Fibroblast of mammary gland (primary cell): ENCODE results near the gene HDAC1.

Experiments used
- DNase-seq: peaks from one replicate; pipeline ENCODE4 v3.0.0-alpha.2; 2010; ENCODE audit warnings: low read depth
- H3K4me3 ChIP-seq: 2 replicates; pipeline ENCODE4 v1.5.1; 2011; ENCODE audit warnings: low read depth, mild to moderate bottlenecking, low read length, moderate library complexity; ENCODE audit not compliant: control insufficient read depth
- TF ChIP-seq, protein P1 (sequence below): conservative IDR thresholded peaks from 2 replicates; pipeline ENCODE4 v1.5.1; 2011; ENCODE audit warnings: low read depth, low read length, inconsistent platforms; ENCODE audit not compliant: control insufficient read depth, insufficient read depth

The HDAC1 gene

DNA sequence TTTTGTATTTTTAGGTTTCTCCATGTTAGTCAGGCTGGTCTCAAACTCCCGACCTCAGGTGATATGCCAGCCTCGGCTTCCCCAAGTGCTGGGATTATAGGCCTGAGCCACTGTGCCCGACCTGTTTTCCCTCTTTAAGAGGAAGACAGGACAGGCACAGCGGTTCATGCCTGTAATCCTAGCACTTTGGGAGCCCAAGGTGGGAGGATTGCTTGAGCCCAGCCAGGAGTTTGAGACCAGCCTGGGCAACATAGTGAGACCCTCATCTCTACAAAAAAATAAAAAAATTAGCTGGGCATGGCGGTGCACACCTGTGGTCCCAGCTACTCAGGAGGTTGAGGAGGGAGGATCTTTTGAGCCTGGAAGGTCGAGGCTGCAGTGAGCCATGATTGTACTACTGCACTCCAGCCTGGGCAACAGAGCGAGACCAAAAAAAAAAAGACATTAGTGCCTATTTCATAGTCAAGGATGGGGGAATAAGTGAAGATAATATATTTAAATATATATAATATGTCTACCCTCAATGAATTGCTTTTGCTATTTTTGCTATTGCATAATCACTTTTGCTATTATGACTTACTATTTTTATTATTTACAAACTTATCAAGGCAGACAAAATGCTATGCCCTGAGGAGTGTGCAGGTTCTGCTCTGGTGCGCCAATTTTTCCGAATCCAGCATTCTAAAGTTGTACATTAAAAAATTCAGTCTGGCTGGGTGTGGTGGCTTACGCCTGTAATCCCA lies 26.4 kb downstream of the HDAC1 start:
- TF ChIP-seq, protein P1, sequence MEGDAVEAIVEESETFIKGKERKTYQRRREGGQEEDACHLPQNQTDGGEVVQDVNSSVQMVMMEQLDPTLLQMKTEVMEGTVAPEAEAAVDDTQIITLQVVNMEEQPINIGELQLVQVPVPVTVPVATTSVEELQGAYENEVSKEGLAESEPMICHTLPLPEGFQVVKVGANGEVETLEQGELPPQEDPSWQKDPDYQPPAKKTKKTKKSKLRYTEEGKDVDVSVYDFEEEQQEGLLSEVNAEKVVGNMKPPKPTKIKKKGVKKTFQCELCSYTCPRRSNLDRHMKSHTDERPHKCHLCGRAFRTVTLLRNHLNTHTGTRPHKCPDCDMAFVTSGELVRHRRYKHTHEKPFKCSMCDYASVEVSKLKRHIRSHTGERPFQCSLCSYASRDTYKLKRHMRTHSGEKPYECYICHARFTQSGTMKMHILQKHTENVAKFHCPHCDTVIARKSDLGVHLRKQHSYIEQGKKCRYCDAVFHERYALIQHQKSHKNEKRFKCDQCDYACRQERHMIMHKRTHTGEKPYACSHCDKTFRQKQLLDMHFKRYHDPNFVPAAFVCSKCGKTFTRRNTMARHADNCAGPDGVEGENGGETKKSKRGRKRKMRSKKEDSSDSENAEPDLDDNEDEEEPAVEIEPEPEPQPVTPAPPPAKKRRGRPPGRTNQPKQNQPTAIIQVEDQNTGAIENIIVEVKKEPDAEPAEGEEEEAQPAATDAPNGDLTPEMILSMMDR: no peak
- no peak overlapping the region for H3K4me3 ChIP-seq
- no peak for DNase-seq

DNA sequence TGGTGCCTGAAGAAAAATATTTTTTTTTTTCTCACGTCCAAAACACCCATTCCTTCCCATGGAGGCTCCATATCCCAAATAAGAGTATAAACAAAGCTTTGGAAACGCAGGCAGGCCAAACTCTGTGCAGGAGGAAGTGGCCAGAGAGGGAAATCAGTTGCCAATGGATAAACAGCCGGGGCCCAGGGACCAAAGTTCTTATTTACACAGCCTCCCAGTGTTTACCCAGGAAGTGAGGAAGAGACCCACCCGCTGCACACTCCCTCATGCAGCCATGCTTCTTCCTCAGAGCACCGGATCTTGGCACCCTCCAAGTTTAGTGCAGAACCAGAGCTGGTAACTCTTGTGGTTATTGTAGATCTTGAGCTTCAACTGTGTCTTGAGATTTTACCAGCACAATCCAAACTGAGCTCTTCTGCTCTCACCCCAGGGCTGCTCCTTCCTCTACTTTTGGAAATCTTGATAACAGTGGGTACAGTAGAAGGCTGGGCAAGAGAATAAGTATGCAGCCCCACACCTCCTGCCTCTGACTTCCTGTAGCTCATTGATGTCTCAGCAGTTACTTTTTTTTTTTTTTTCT lies 29.9 kb downstream of the HDAC1 start:
- no peak for DNase-seq
- TF ChIP-seq, protein P1: no peak

DNA sequence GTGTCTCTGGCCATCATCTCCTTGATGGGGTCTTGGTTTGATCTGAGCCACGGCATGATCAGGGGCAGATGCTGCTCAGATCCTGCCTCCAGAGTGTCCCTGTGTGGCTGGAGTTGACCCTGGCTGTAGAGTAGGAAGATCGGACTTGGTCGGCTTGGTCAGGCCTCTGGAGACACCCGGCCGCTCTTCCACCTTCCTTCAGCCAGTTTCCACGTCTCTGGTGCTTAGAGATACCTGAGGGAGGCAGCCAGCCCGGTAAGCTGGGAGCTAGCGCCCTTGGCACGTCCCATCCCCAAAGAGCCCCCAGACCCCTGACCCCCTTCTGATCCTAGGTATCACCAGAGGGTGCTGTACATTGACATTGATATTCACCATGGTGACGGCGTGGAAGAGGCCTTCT lies 35.3 kb downstream of the HDAC1 start:
- TF ChIP-seq, protein P1: no peak
- H3K4me3 ChIP-seq: no peak overlapping the region
- DNase-seq: no peak

More for the DNA sequence above, 29.9 kb downstream of the HDAC1 start:
- H3K4me3 ChIP-seq: no peak overlapping the region

DNA sequence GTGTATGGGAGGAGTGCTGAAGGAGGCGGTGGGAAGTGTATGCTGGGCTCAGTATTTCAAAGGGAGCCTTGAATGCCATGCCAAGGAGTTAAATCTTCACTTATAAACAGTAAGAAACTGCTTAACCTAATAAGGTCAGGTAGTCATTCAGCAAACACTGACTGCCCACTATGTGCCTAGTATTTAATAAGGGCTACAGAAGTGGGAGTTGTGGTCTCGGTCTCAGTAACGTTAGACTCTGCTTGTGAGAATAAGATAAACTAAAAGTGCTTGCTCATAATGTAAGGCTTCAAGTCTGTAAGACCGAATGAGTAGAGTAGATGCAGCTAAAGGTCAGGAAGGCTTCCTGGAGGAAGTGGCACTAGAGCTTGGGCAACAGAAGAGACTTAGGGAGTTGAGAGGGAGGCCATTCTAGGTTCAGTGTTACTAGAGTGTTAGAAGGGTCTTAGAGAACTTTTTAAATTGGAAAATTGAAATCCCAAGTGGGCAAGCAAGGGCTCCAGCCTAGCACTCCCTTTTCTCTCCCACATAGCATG lies 38.1 kb downstream of the HDAC1 start:
- no peak for DNase-seq
- H3K4me3 ChIP-seq: no peak overlapping the region
- TF ChIP-seq, protein P1: no peak

DNA sequence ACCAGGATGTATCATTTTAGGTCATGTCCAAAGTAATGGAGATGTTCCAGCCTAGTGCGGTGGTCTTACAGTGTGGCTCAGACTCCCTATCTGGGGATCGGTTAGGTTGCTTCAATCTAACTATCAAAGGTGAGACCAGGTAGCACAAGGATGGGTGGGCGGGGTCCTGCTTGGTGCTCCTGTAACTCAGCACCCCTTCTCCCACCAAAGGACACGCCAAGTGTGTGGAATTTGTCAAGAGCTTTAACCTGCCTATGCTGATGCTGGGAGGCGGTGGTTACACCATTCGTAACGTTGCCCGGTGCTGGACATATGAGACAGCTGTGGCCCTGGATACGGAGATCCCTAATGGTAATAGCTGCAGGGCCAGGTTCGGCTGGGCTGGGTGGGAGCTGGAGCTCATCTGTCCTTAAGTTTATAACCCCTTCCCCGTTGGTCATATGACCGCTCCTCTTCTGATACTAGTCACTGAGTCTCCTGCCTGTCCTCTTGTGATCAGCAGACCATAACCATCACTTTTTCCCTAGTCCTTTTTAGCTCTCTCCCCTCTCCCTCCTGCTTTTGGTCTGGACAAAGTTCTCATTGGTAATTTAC lies 38.8 kb downstream of the HDAC1 start:
- TF ChIP-seq, protein P1: no peak
- no peak for DNase-seq
- H3K4me3 ChIP-seq: no peak overlapping the region

DNA sequence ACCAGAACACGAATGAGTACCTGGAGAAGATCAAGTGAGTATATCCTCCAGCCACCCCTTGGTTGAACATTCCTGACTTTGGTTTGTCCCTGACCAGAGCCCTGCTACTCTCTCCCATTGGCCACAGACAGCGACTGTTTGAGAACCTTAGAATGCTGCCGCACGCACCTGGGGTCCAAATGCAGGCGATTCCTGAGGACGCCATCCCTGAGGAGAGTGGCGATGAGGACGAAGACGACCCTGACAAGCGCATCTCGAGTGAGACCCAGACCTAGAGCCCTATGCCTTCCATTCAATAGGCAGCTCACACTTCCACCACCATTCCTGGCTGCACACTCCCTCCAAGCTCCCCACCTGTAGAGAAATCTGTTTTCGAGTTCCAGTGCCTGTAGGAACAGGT lies 39.7 kb downstream of the HDAC1 start:
- no peak overlapping the region for H3K4me3 ChIP-seq
- DNase-seq: no peak
- TF ChIP-seq, protein P1: no peak
